ENCODE results near the gene SAXO2.
"Not testable (repeated sequence)": the region's sequence is repeated elsewhere in the genome, so short reads cannot be mapped to it uniquely, and the experiment has no call there.

GRCh38 chr15:82330921-82331320 lies 68.3 kb downstream of the SAXO2 start:
- not testable (repeated sequence) for TF ChIP-seq CTCF (optimal IDR thresholded peaks at IDR 0.05 in 1 of 3, IDR thresholded peaks at IDR 0.05 in 1 of 3, conservative IDR thresholded peaks at IDR 0.05 in 1 of 3; ENCODE audit: extremely low read depth in 1 of 3, insufficient read depth in 2 of 3, low read length in 3 of 3); EZH2 (IDR thresholded peaks at IDR 0.05; ENCODE audit: low read length)
